Mucosa of descending colon (tissue), 3 donors: Measurements from ENCODE around the gene NACAD. TPM values are rescaled to one million over a fixed set of nuclear protein-coding genes. Genes with fewer than 3 reads are reported as not detected.

ENCODE experiments used
- ATAC-seq: fragments of 200-7000 bp; cut with Tn5 transposase; one replicate; pipeline ENCODE4 v1.9.1; 2020; ENCODE audit warnings: mild to moderate bottlenecking, moderate library complexity
- DNase-seq, 3 donors: peaks; one replicate each; pipeline ENCODE4 v3.0.0-alpha.2; 2020
- H3K36me3 ChIP-seq: fragments of 200-600 bp; one replicate; pipeline ENCODE4 v1.8.0; 2021; ENCODE audit warnings: low read depth, mild to moderate bottlenecking
- H3K4me1 ChIP-seq: fragments of 200-600 bp; one replicate; pipeline ENCODE4 v1.8.0; 2021; ENCODE audit warnings: low read depth, mild to moderate bottlenecking
- H3K4me3 ChIP-seq: fragments of 200-600 bp; one replicate; pipeline ENCODE4 v1.8.0; 2021; ENCODE audit warnings: mild to moderate bottlenecking
- H3K9me3 ChIP-seq: fragments of 200-600 bp; one replicate; pipeline ENCODE4 v1.8.0; 2021; ENCODE audit warnings: mild to moderate bottlenecking
- CTCF ChIP-seq: fragments of 200-600 bp; IDR thresholded peaks from one replicate; pipeline ENCODE4 v1.8.0; 2022; ENCODE audit warnings: antibody characterized with exemption, mild to moderate bottlenecking
- intact Hi-C, 2 donors: fragments of 100-400 bp; cut with DNase I in 1 of 2; cut with micrococcal nuclease in 1 of 2; formaldehyde crosslinking; loops; one replicate each; pipeline versions ENCODE4 v1.11.0 to v1.11.1; 2022; cut with DNase I, micrococcal nuclease
- total RNA-seq, 3 donors: library from RNA; stranded (reverse); fragmentation: NEBNext Ultra II Directional in 2 of 3; extraction: Animal tissue kit (Norgen Biotek cat#: 25700) in 2 of 3; gene quantifications; one replicate each; pipeline versions ENCODE4 v1.2.1 to v1.2.4, GENCODE V29; 2021 to 2023
- donor health status: DM: no; HTN: no; CAD: no; lungs with moderate emphysema.
- donor health status: DM: no; HTN: no; CAD: no.
- donor health status: DM: no; HTN: yes; CAD: no.

The NACAD gene
- total RNA-seq, 3 donors from 2014 or later, result 0.49 to 14.5 (median 1.2) TPM

- no peak overlapping the region for H3K4me3 ChIP-seq
- intact Hi-C loops, result no loop called here
Observed at GRCh38 chr7:45112648-45113047, 23.9 kb upstream of the NACAD start.

GRCh38 chr7:45111298-45112223, 22.8 kb upstream of the NACAD start, which contains the start of gene TBRG4:
TBRG4 (minus strand) TSS chr7:45111697; CDS start chr7:45109237, 2,460 bp downstream.
- DNase-seq, result peak; percentile 96 to 97 (median 97)
- peak within 1 kb of the TSS; percentile 62 for H3K4me3 ChIP-seq
- no peaks in the 10 kb centered on the region for H3K9me3 ChIP-seq
- intact Hi-C loops, result no loop called here
- H3K36me3 ChIP-seq, result no peaks in the 10 kb centered on the region
- H3K4me1 ChIP-seq, result peaks cover 31% of the 10 kb centered on the region
- TF ChIP-seq CTCF, result no peak
- peak; percentile 98 for ATAC-seq

More at GRCh38 chr7:45112648-45113047, 23.9 kb upstream of the NACAD start:
- ATAC-seq (no peak), DNase-seq (no peak)
- H3K36me3 ChIP-seq, result no peaks in the 10 kb centered on the region
- H3K9me3 ChIP-seq, result no peaks in the 10 kb centered on the region
- no peak for TF ChIP-seq CTCF
- peaks cover 25% of the 10 kb centered on the region for H3K4me1 ChIP-seq

GRCh38 chr7:45108863-45109262, 20.1 kb upstream of the NACAD start:
- DNase-seq, result no peak
- H3K9me3 ChIP-seq, result no peaks in the 10 kb centered on the region

GRCh38 chr7:45107356-45107755, 18.6 kb upstream of the NACAD start:
- TF ChIP-seq CTCF, result no peak
- H3K4me3 ChIP-seq, result no peak overlapping the region
- ATAC-seq, result peak; percentile 1
- H3K9me3 ChIP-seq, result no peaks in the 10 kb centered on the region
- intact Hi-C loops, result no loop called here
- H3K4me1 ChIP-seq, result peaks cover 31% of the 10 kb centered on the region
- H3K36me3 ChIP-seq, result peaks cover 20% of the 10 kb centered on the region
- no peak for DNase-seq

More at GRCh38 chr7:45108863-45109262, 20.1 kb upstream of the NACAD start:
- Histone ChIP-seq H3K36me3 (peaks cover 18% of the 10 kb centered on the region), H3K4me1 (peaks cover 31% of the 10 kb centered on the region), H3K4me3 (no peak overlapping the region)
- ATAC-seq, result no peak
- intact Hi-C loops, result no loop called here
- no peak for TF ChIP-seq CTCF

GRCh38 chr7:45106820-45107219, 18.1 kb upstream of the NACAD start:
- intact Hi-C loops, result no loop called here
- no peak for DNase-seq
- TF ChIP-seq CTCF, result no peak
- ATAC-seq, result no peak
- H3K4me3 ChIP-seq, result no peak overlapping the region
- H3K36me3 ChIP-seq, result peaks cover 20% of the 10 kb centered on the region
- H3K9me3 ChIP-seq, result no peaks in the 10 kb centered on the region
- H3K4me1 ChIP-seq, result peaks cover 31% of the 10 kb centered on the region
